Glutamatergic neuron (in vitro differentiated cells): ENCODE measurements around the gene GPT2. TPM values are rescaled to one million over a fixed set of nuclear protein-coding genes. Genes with fewer than 3 reads are reported as not detected.

Source experiments
- DNase-seq: peaks from one replicate; pipeline ENCODE4 v3.0.0; 2022
- H3K27ac Mint-ChIP-seq: one replicate; pipeline ENCODE4 v1.8.0; 2020; ENCODE audit warnings: mild to moderate bottlenecking, mixed read lengths, inconsistent platforms; ENCODE audit not compliant: unreplicated experiment
- H3K27me3 Mint-ChIP-seq: one replicate; pipeline ENCODE4 v1.8.0; 2020; ENCODE audit warnings: mild to moderate bottlenecking, moderate library complexity, mixed read lengths, inconsistent platforms; ENCODE audit not compliant: unreplicated experiment
- H3K36me3 Mint-ChIP-seq: one replicate; pipeline ENCODE4 v1.8.0; 2020; ENCODE audit warnings: mild to moderate bottlenecking, mixed read lengths, inconsistent platforms; ENCODE audit not compliant: unreplicated experiment
- H3K4me1 Mint-ChIP-seq: one replicate; pipeline ENCODE4 v1.8.0; 2020; ENCODE audit warnings: mild to moderate bottlenecking, low read depth, mixed read lengths, inconsistent platforms; ENCODE audit not compliant: unreplicated experiment
- H3K4me3 Mint-ChIP-seq: one replicate; pipeline ENCODE4 v1.8.0; 2020; ENCODE audit warnings: mild to moderate bottlenecking, mixed read lengths, inconsistent platforms; ENCODE audit not compliant: unreplicated experiment
- H3K9me3 Mint-ChIP-seq: one replicate; pipeline ENCODE4 v1.8.0; 2020; ENCODE audit warnings: mild to moderate bottlenecking, moderate library complexity, mixed read lengths, inconsistent platforms; ENCODE audit not compliant: unreplicated experiment
- CTCF ChIP-seq: fragments of 200-600 bp; sonication (generic); IDR thresholded peaks from one replicate; pipeline ENCODE4 v1.5.0; 2021; ENCODE audit not compliant: partially characterized antibody, unreplicated experiment
- total RNA-seq: library from RNA; stranded (reverse); fragmentation: NEBNext Ultra II Directional; extraction: Animal tissue kit (Norgen Biotek cat#: 25700); gene quantifications from one replicate; pipeline ENCODE4 v1.2.1, GENCODE V29; 2021; ENCODE audit not compliant: unreplicated experiment

Gene GPT2
- total RNA-seq, 1 donor from 2014 or later, result 70.7 TPM

GRCh38 chr16:46871597-46871996 lies 12.6 kb upstream of the GPT2 start:
- no peak for DNase-seq
- H3K4me3 Mint-ChIP-seq, result no peak overlapping the region
- H3K9me3 Mint-ChIP-seq, result peaks cover 4% of the 10 kb centered on the region
- no peak for TF ChIP-seq CTCF
- no peaks in the 10 kb centered on the region for H3K36me3 Mint-ChIP-seq
- H3K4me1 Mint-ChIP-seq, result peaks cover 2% of the 10 kb centered on the region
- peaks cover 1% of the 10 kb centered on the region for H3K27me3 Mint-ChIP-seq
- no peak overlapping the region for H3K27ac Mint-ChIP-seq

- no peak overlapping the region for H3K4me3 Mint-ChIP-seq
- no peaks in the 10 kb centered on the region for H3K27me3 Mint-ChIP-seq
- no peak for DNase-seq
- no peak for TF ChIP-seq CTCF
- H3K36me3 Mint-ChIP-seq, result no peaks in the 10 kb centered on the region
- no peak overlapping the region for H3K27ac Mint-ChIP-seq
- peaks cover 2% of the 10 kb centered on the region for H3K9me3 Mint-ChIP-seq
- peaks cover 2% of the 10 kb centered on the region for H3K4me1 Mint-ChIP-seq
Observed at GRCh38 chr16:46873201-46873600, 11.0 kb upstream of the GPT2 start.

GRCh38 chr16:46875243-46875642 lies 8.9 kb upstream of the GPT2 start:
- peaks cover 3% of the 10 kb centered on the region for H3K9me3 Mint-ChIP-seq
- no peaks in the 10 kb centered on the region for H3K36me3 Mint-ChIP-seq
- no peak for TF ChIP-seq CTCF
- H3K27me3 Mint-ChIP-seq, result no peaks in the 10 kb centered on the region
- no peak overlapping the region for H3K27ac Mint-ChIP-seq
- H3K4me3 Mint-ChIP-seq, result no peak overlapping the region
- DNase-seq, result no peak
- H3K4me1 Mint-ChIP-seq, result peaks cover 2% of the 10 kb centered on the region

GRCh38 chr16:46882304-46882939 lies 1.7 kb upstream of the GPT2 start:
- Mint-ChIP-seq H3K27ac (peak overlapping the region; percentile 22), H3K9me3 (peaks cover 15% of the 10 kb centered on the region), H3K36me3 (no peaks in the 10 kb centered on the region), H3K4me3 (no peak overlapping the region), H3K27me3 (peaks cover 12% of the 10 kb centered on the region), H3K4me1 (peaks cover 25% of the 10 kb centered on the region)
- DNase-seq, result no peak
- no peak for TF ChIP-seq CTCF

GRCh38 chr16:46882940-46883307 lies 1.2 kb upstream of the GPT2 start:
- H3K36me3 Mint-ChIP-seq, result no peaks in the 10 kb centered on the region
- H3K9me3 Mint-ChIP-seq, result peaks cover 15% of the 10 kb centered on the region
- peak overlapping the region; percentile 96 for H3K27ac Mint-ChIP-seq
- H3K27me3 Mint-ChIP-seq, result peaks cover 12% of the 10 kb centered on the region
- TF ChIP-seq CTCF, result no peak
- peaks cover 30% of the 10 kb centered on the region for H3K4me1 Mint-ChIP-seq
- peak overlapping the region; percentile 88 for H3K4me3 Mint-ChIP-seq
- DNase-seq, result no peak
